GM23338 (cell line): ENCODE data around the gene GLS. TPM values are rescaled to one million over a fixed set of nuclear protein-coding genes. Genes with fewer than 3 reads are reported as not detected.
A peak's percentile ranks its signal among the peaks of the same experiment; 100 is the strongest.
"Not testable (repeated sequence)": the region's sequence is repeated elsewhere in the genome, so short reads cannot be mapped to it uniquely, and the experiment has no call there.

Source experiments
- ATAC-seq: fragments of 200-7000 bp; cut with Tn5 transposase; 3 replicates; pipeline ENCODE4 v1.9.1; 2020
- DNase-seq: peaks from one replicate; pipeline ENCODE4 v3.0.0-alpha.2; 2015; ENCODE audit warnings: low spot score
- H2AFZ ChIP-seq: fragments of 200-600 bp; sonication (generic); 2 replicates; pipeline ENCODE4 v1.8.0; 2016; ENCODE audit warnings: antibody characterized with exemption, mild to moderate bottlenecking, moderate library complexity
- H3F3A ChIP-seq: fragments of 200-600 bp; sonication (generic); replicated peaks from 2 replicates; pipeline ENCODE4 v1.8.0; 2017; ENCODE audit warnings: antibody characterized with exemption, mixed run types, low read depth
- H3K27ac ChIP-seq: fragments of 200-600 bp; sonication (generic); 2 replicates; pipeline ENCODE4 v1.6.1; 2016; ENCODE audit warnings: low read depth
- H3K27me3 ChIP-seq: fragments of 200-600 bp; sonication (generic); 2 replicates; pipeline ENCODE4 v1.8.0; 2016; ENCODE audit warnings: mild to moderate bottlenecking, mixed run types, moderate library complexity; ENCODE audit not compliant: insufficient read depth
- H3K36me3 ChIP-seq: fragments of 200-600 bp; sonication (generic); 2 replicates; pipeline ENCODE4 v1.8.0; 2016; ENCODE audit warnings: mild to moderate bottlenecking; ENCODE audit not compliant: insufficient read depth
- H3K4me1 ChIP-seq: fragments of 200-600 bp; sonication (generic); 2 replicates; pipeline ENCODE4 v1.8.0; 2016; ENCODE audit warnings: mild to moderate bottlenecking, moderate library complexity; ENCODE audit not compliant: insufficient read depth
- H3K4me2 ChIP-seq: fragments of 200-600 bp; sonication (generic); 2 replicates; pipeline ENCODE4 v1.7.1; 2017; ENCODE audit warnings: mixed run types
- H3K4me3 ChIP-seq: fragments of 200-600 bp; sonication (generic); 2 replicates; pipeline ENCODE4 v1.6.1; 2016; ENCODE audit warnings: mixed run types
- H3K79me2 ChIP-seq: fragments of 200-600 bp; sonication (generic); replicated peaks from 2 replicates; pipeline ENCODE4 v1.8.0; 2017; ENCODE audit warnings: mild to moderate bottlenecking; ENCODE audit not compliant: insufficient read depth
- H3K9me2 ChIP-seq: fragments of 200-600 bp; sonication (generic); 2 replicates; pipeline ENCODE4 v1.8.0; 2017; ENCODE audit not compliant: insufficient read depth
- H4K20me1 ChIP-seq: fragments of 200-600 bp; sonication (generic); replicated peaks from 2 replicates; pipeline ENCODE4 v1.8.0; 2017; ENCODE audit warnings: mild to moderate bottlenecking; ENCODE audit not compliant: insufficient read depth
- H3K27ac Mint-ChIP-seq: 2 replicates; pipeline ENCODE4 v1.8.0; 2020; ENCODE audit warnings: inconsistent platforms, mild to moderate bottlenecking, moderate library complexity, mixed read lengths
- H3K27me3 Mint-ChIP-seq: 3 replicates; pipeline ENCODE4 v1.8.0; 2022; ENCODE audit warnings: low read depth, mild to moderate bottlenecking, moderate library complexity, mixed read lengths, inconsistent platforms; ENCODE audit not compliant: insufficient read depth, poor library complexity
- H3K36me3 Mint-ChIP-seq: 3 replicates; pipeline ENCODE4 v1.8.0; 2021; ENCODE audit warnings: low read depth, mild to moderate bottlenecking, inconsistent platforms, moderate library complexity, mixed read lengths
- H3K4me1 Mint-ChIP-seq: 3 replicates; pipeline ENCODE4 v1.8.0; 2020; ENCODE audit warnings: mild to moderate bottlenecking, inconsistent platforms, mixed read lengths
- H3K4me3 Mint-ChIP-seq: 3 replicates; pipeline ENCODE4 v1.8.0; 2021; ENCODE audit warnings: moderate library complexity, mild to moderate bottlenecking, inconsistent platforms, mixed read lengths
- H3K9me3 Mint-ChIP-seq: 3 replicates; pipeline ENCODE4 v1.8.0; 2020; ENCODE audit warnings: moderate library complexity, mild to moderate bottlenecking, inconsistent platforms, mixed read lengths
- CTCF ChIP-seq, 2 experiments: fragments of 200-600 bp in 1 of 2; sonication (generic) in 1 of 2; conservative IDR thresholded peaks; 2 replicates each; pipeline versions ENCODE4 v1.5.1 to v1.6.1; 2016 to 2017; ENCODE audit warnings: antibody characterized with exemption in 2 of 2, low read depth in 2 of 2, mild to moderate bottlenecking in 2 of 2, moderate library complexity in 1 of 2
- ETS1 ChIP-seq: IDR thresholded peaks from 2 replicates; pipeline ENCODE4 v1.6.1; 2016; ENCODE audit warnings: antibody characterized with exemption
- JUNB ChIP-seq: IDR thresholded peaks from one replicate; pipeline ENCODE4 v1.6.1; 2016; ENCODE audit warnings: antibody characterized with exemption; ENCODE audit not compliant: unreplicated experiment
- STAT1 ChIP-seq: IDR thresholded peaks from one replicate; pipeline ENCODE4 v1.6.1; 2016; ENCODE audit warnings: antibody characterized with exemption; ENCODE audit not compliant: unreplicated experiment
- ZNF331 ChIP-seq: fragments of 250-450 bp; sonication (Bioruptor Pico); IDR thresholded peaks from 2 replicates; pipeline ENCODE4 v1.5.0; 2020; ENCODE audit warnings: low read depth, mild to moderate bottlenecking, moderate library complexity
- ZNF462 ChIP-seq: fragments of 250-450 bp; sonication (Bioruptor Pico); IDR thresholded peaks from 2 replicates; pipeline ENCODE4 v1.5.0; 2020; ENCODE audit warnings: mild to moderate bottlenecking, moderate library complexity
- polyA plus RNA-seq: library from polyadenylated mRNA; unstranded; fragments of >200 nt; fragmentation: Nextera tagmentation; extraction: Ambion mirVana; gene quantifications from 2 replicates; pipeline ENCODE4 v1.2.1, GENCODE V29; 2016
- total RNA-seq: library from RNA; depleted of rRNA; stranded (reverse); fragments of >200 nt; shearing (Covaris generic); gene quantifications from 2 replicates; pipeline ENCODE4 v1.2.3, GENCODE V29; 2014

GLS gene
- total and polyA plus RNA-seq, 2 experiments from 2014 or later, result 38.1 to 172 TPM

GRCh38 chr2:190995315-190995714 lies 114.7 kb downstream of the GLS start:
- not testable (repeated sequence) for H3K79me2 ChIP-seq, H3K4me1 ChIP-seq, H3K27me3 ChIP-seq, H3K9me3 Mint-ChIP-seq, H3K4me3 Mint-ChIP-seq, H3K27me3 Mint-ChIP-seq, H2AFZ ChIP-seq, H3K9me2 ChIP-seq, ATAC-seq, H4K20me1 ChIP-seq, H3K27ac Mint-ChIP-seq, DNase-seq, H3K4me3 ChIP-seq, H3K4me2 ChIP-seq, H3F3A ChIP-seq, H3K4me1 Mint-ChIP-seq, H3K27ac ChIP-seq
- H3K36me3 ChIP-seq, result peaks cover 51% of the 10 kb centered on the region
- H3K36me3 Mint-ChIP-seq, result peaks cover 79% of the 10 kb centered on the region

GRCh38 chr2:190996338-190996946 lies 115.8 kb downstream of the GLS start:
- Histone ChIP-seq H3K27ac (no peak overlapping the region), H3F3A (peaks cover 4% of the 10 kb centered on the region; the same call in 1 of the 2 replicates), H2AFZ (no peak overlapping the region), H3K27me3 (no peaks in the 10 kb centered on the region), H3K79me2 (no peaks in the 10 kb centered on the region), H3K4me3 (no peak overlapping the region), H3K4me1 (no peaks in the 10 kb centered on the region), H4K20me1 (peaks cover 7% of the 10 kb centered on the region), H3K9me2 (no peaks in the 10 kb centered on the region), H3K36me3 (peaks cover 43% of the 10 kb centered on the region), H3K4me2 (no peak overlapping the region)
- peak; percentile 99 for ATAC-seq
- Mint-ChIP-seq H3K9me3 (no peaks in the 10 kb centered on the region), H3K4me3 (no peak overlapping the region), H3K27me3 (peaks cover 7% of the 10 kb centered on the region), H3K4me1 (no peaks in the 10 kb centered on the region; the same call in 2 of the 3 replicates), H3K36me3 (peaks cover 77% of the 10 kb centered on the region), H3K27ac (no peak overlapping the region)
- no peak for TF ChIP-seq STAT1
- peak; percentile 73 to 84 for TF ChIP-seq CTCF (conservative IDR thresholded peaks at IDR 0.05; ENCODE audit: low read depth in 2 of 2)
- no peak for TF ChIP-seq ETS1
- no peak for TF ChIP-seq ZNF331 (CRISPR knock-in tag)
- no peak for TF ChIP-seq ZNF462
- TF ChIP-seq JUNB, result no peak
- peak; percentile 79 for DNase-seq
